GM12801 (cell line): ENCODE measurements around the gene FAR1.

Experiments
- CTCF ChIP-seq: IDR thresholded peaks from one replicate; pipeline ENCODE4 v1.5.1; 2011; ENCODE audit warnings: control low read depth; ENCODE audit not compliant: insufficient read length; ENCODE audit errors: extremely low read depth

FAR1 gene

GRCh38 chr11:13679768-13680167, 11.3 kb downstream of the FAR1 start:
- TF ChIP-seq CTCF = no peak

GRCh38 chr11:13680501-13681264, 12.2 kb downstream of the FAR1 start:
- no peak for TF ChIP-seq CTCF

GRCh38 chr11:13681446-13681845, 13.0 kb downstream of the FAR1 start:
- TF ChIP-seq CTCF = no peak

GRCh38 chr11:13682212-13682611, 13.7 kb downstream of the FAR1 start:
- TF ChIP-seq CTCF = no peak

- no peak for TF ChIP-seq CTCF
These were observed 17.1 kb downstream of the FAR1 start for GRCh38 chr11:13685461-13686108.

- no peak for TF ChIP-seq CTCF
These were observed 18.3 kb downstream of the FAR1 start for GRCh38 chr11:13686776-13687175.

GRCh38 chr11:13687271-13687670, 18.8 kb downstream of the FAR1 start:
- no peak for TF ChIP-seq CTCF
